ENCODE results near the gene CNTNAP2. TPM values are rescaled to one million over a fixed set of nuclear protein-coding genes. Genes with fewer than 3 reads are reported as not detected.

Gene CNTNAP2
- total and polyA plus RNA-seq, 9 of the 15 experiments (the other 6 are each of a cell fraction or from before 2014, with no cell fraction given), result 0.04 to 0.62 (median 0.09) TPM; not detected in 4

DNA sequence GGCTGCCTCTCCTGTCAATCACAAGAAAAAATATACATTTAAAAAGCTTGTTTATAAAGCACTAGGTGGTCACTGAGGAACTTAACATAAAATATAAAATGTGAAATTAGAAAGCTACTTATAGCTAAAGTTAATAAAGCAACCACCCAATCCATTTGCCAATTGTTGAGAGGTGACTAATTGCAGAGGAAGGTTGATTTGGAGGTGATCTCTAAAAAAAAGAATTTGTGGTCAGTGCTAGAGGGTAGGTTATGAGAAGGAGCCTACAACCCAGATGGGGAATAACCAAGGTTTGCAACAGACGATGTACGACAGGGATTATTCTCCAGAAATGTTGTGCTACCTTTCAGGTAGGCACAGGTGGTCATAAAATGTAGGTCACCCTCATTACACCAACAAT, 2029.7 kb downstream of the CNTNAP2 start:
- WGBS (ENCODE audit: insufficient coverage, low coverage, missing lambda C conversion rate), result 0% methylated on average over 2 of the region's 2 CpGs
- no peak for FAIRE-seq

DNA sequence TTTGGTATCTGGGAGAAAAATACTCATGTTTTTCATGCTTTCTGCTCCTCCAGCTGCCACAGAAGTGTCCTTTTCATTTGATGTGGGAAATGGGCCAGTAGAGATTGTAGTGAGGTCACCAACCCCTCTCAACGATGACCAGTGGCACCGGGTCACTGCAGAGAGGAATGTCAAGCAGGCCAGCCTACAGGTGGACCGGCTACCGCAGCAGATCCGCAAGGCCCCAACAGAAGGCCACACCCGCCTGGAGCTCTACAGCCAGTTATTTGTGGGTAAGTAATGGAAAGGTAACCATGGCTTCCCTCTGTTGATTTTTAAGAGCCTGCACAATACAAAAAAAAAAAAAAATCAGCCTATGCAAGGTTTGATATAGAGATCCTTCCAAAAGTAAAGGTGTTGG, 2030.8 kb downstream of the CNTNAP2 start:
- Histone ChIP-seq H4K20me1 (replicated peaks; ENCODE audit: control insufficient read depth, insufficient read depth, low read length) (no peaks in the 10 kb centered on the region), H3K9ac (ENCODE audit: insufficient read depth in 1 of 2, low read depth in 2 of 2, low read length in 2 of 2) (no peak overlapping the region), H3K9me3 (replicated peaks; ENCODE audit: control insufficient read depth, insufficient read depth, low read depth, low read length) (no peaks in the 10 kb centered on the region), H2AFZ (ENCODE audit: low read depth, low read length) (no peak overlapping the region), H3K9me1 (ENCODE audit: control insufficient read depth, insufficient read depth, low read length) (no peaks in the 10 kb centered on the region), H3K27me3 (ENCODE audit: control insufficient read depth in 2 of 2, insufficient read depth in 2 of 2, low read length in 2 of 2) (no peaks in the 10 kb centered on the region), H3K4me1 (replicated peaks in 1 of 2; ENCODE audit: control insufficient read depth in 2 of 2, insufficient read depth in 2 of 2, low read length in 2 of 2) (no peaks in the 10 kb centered on the region), H3K79me2 (ENCODE audit: control insufficient read depth, insufficient read depth, low read length) (no peaks in the 10 kb centered on the region), H3K4me2 (ENCODE audit: insufficient read depth, low read length) (no peak overlapping the region), H3K4me3 (no peak overlapping the region), H3K36me3 (ENCODE audit: control insufficient read depth, insufficient read depth, low read length) (no peaks in the 10 kb centered on the region), H3K27ac (ENCODE audit: extremely low read depth, low read depth, low read length) (no peak overlapping the region)
- intact Hi-C loops (cut with micrococcal nuclease) (no loop called here), in situ Hi-C loops (cut with MboI) (no loop called here)
- DNase-seq (ENCODE audit: extremely low read depth in 1 of 4, low spot score in 3 of 4), result no peak
- no peak for FAIRE-seq
- ATAC-seq, result no peak
- no TSS peak for BruUV-seq (replicated peaks)
- WGBS (ENCODE audit: insufficient coverage, low coverage, missing lambda C conversion rate), result 2% methylated on average over 6 of the region's 6 CpGs
- POLR2A ChIA-PET, result interaction anchor here (0.6 kb wide), 1 partner anchor 411 kb away, joined by 3 read pairs; no protein-coding TSS in a partner anchor
- CTCF ChIA-PET (ENCODE audit: low intra/inter-chr PET ratio), result no interaction called here
- TF ChIP-seq KLF10 (CRISPR knock-in tag; IDR thresholded peaks at IDR 0.05), result no peak
- TF ChIP-seq, protein P1, sequence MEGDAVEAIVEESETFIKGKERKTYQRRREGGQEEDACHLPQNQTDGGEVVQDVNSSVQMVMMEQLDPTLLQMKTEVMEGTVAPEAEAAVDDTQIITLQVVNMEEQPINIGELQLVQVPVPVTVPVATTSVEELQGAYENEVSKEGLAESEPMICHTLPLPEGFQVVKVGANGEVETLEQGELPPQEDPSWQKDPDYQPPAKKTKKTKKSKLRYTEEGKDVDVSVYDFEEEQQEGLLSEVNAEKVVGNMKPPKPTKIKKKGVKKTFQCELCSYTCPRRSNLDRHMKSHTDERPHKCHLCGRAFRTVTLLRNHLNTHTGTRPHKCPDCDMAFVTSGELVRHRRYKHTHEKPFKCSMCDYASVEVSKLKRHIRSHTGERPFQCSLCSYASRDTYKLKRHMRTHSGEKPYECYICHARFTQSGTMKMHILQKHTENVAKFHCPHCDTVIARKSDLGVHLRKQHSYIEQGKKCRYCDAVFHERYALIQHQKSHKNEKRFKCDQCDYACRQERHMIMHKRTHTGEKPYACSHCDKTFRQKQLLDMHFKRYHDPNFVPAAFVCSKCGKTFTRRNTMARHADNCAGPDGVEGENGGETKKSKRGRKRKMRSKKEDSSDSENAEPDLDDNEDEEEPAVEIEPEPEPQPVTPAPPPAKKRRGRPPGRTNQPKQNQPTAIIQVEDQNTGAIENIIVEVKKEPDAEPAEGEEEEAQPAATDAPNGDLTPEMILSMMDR (IDR thresholded peaks at IDR 0.05 in 2 of 3, conservative IDR thresholded peaks at IDR 0.05 in 1 of 3; ENCODE audit: insufficient read depth in 2 of 3, low read depth in 1 of 3, low read length in 3 of 3), result no peak
- TF ChIP-seq, protein P2, sequence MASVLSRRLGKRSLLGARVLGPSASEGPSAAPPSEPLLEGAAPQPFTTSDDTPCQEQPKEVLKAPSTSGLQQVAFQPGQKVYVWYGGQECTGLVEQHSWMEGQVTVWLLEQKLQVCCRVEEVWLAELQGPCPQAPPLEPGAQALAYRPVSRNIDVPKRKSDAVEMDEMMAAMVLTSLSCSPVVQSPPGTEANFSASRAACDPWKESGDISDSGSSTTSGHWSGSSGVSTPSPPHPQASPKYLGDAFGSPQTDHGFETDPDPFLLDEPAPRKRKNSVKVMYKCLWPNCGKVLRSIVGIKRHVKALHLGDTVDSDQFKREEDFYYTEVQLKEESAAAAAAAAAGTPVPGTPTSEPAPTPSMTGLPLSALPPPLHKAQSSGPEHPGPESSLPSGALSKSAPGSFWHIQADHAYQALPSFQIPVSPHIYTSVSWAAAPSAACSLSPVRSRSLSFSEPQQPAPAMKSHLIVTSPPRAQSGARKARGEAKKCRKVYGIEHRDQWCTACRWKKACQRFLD (CRISPR knock-in tag; IDR thresholded peaks at IDR 0.05), result no peak
- no peak for TF ChIP-seq HMG20A (CRISPR knock-in tag; conservative IDR thresholded peaks at IDR 0.05)
- TF ChIP-seq NCOA4 (IDR thresholded peaks at IDR 0.05; ENCODE audit: partially characterized antibody), result no peak
- TF ChIP-seq, protein P3, sequence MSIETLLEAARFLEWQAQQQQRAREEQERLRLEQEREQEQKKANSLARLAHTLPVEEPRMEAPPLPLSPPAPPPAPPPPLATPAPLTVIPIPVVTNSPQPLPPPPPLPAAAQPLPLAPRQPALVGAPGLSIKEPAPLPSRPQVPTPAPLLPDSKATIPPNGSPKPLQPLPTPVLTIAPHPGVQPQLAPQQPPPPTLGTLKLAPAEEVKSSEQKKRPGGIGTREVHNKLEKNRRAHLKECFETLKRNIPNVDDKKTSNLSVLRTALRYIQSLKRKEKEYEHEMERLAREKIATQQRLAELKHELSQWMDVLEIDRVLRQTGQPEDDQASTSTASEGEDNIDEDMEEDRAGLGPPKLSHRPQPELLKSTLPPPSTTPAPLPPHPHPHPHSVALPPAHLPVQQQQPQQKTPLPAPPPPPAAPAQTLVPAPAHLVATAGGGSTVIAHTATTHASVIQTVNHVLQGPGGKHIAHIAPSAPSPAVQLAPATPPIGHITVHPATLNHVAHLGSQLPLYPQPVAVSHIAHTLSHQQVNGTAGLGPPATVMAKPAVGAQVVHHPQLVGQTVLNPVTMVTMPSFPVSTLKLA (conservative IDR thresholded peaks at IDR 0.05), result no peak
- no peak for TF ChIP-seq FIP1L1 (IDR thresholded peaks at IDR 0.05; ENCODE audit: low read depth, low read length, poor library complexity, severe bottlenecking)
- TF ChIP-seq ZNF79 (CRISPR knock-in tag; IDR thresholded peaks at IDR 0.05; ENCODE audit: low read depth), result no peak
- TF ChIP-seq SMARCA5 (IDR thresholded peaks at IDR 0.05), result no peak
- no peak for TF ChIP-seq PRMT5 (CRISPR knock-in tag; IDR thresholded peaks at IDR 0.05)
- no peak for TF ChIP-seq MEF2A (IDR thresholded peaks at IDR 0.05; ENCODE audit: control insufficient read depth, low read depth, low read length)

More for the DNA sequence above, 2029.7 kb downstream of the CNTNAP2 start:
- intact Hi-C loops (cut with micrococcal nuclease) (no loop called here), in situ Hi-C loops (cut with MboI) (no loop called here)
- H3K79me2 ChIP-seq (ENCODE audit: control insufficient read depth, insufficient read depth, low read length), result no peaks in the 10 kb centered on the region
- no peak for DNase-seq (ENCODE audit: extremely low read depth in 1 of 4, low spot score in 3 of 4)
- H2AFZ ChIP-seq (ENCODE audit: low read depth, low read length), result no peak overlapping the region
- POLR2A ChIA-PET, result no interaction called here
- H3K27me3 ChIP-seq (ENCODE audit: control insufficient read depth in 2 of 2, insufficient read depth in 2 of 2, low read length in 2 of 2), result no peaks in the 10 kb centered on the region
- no peaks in the 10 kb centered on the region for H4K20me1 ChIP-seq (replicated peaks; ENCODE audit: control insufficient read depth, insufficient read depth, low read length)
- no peak overlapping the region for H3K27ac ChIP-seq (ENCODE audit: extremely low read depth, low read depth, low read length)
- no peaks in the 10 kb centered on the region for H3K9me1 ChIP-seq (ENCODE audit: control insufficient read depth, insufficient read depth, low read length)
- H3K4me2 ChIP-seq (ENCODE audit: insufficient read depth, low read length), result no peak overlapping the region
- BruUV-seq (replicated peaks), result no TSS peak
- ATAC-seq, result no peak
- CTCF ChIA-PET (ENCODE audit: low intra/inter-chr PET ratio), result no interaction called here
- H3K4me3 ChIP-seq, result no peak overlapping the region
- no peaks in the 10 kb centered on the region for H3K4me1 ChIP-seq (replicated peaks in 1 of 2; ENCODE audit: control insufficient read depth in 2 of 2, insufficient read depth in 2 of 2, low read length in 2 of 2)
- no peaks in the 10 kb centered on the region for H3K36me3 ChIP-seq (ENCODE audit: control insufficient read depth, insufficient read depth, low read length)
- no peaks in the 10 kb centered on the region for H3K9me3 ChIP-seq (replicated peaks; ENCODE audit: control insufficient read depth, insufficient read depth, low read depth, low read length)
- no peak overlapping the region for H3K9ac ChIP-seq (ENCODE audit: insufficient read depth in 1 of 2, low read depth in 2 of 2, low read length in 2 of 2)
- TF ChIP-seq ZNF311 (CRISPR knock-in tag; IDR thresholded peaks at IDR 0.05) (no peak), GABPB1 (CRISPR knock-in tag; IDR thresholded peaks at IDR 0.05) (no peak), ZSCAN29 (IDR thresholded peaks at IDR 0.05) (no peak)
